Stimulated activated memory B cell treated with anti-CD40 and anti-IgM and Interleukin-4, amounts not matched to agents 10 μg/mL and 1 μg/mL and 100 μg/mL, for 72 hours (primary cell): ENCODE measurements around the gene ORM1.

ENCODE experiments used
- ATAC-seq: fragments of 150-1000 bp; cut with Tn5 transposase; 2 replicates; pipeline ENCODE4 v1.10.0; 2021
- H3K27ac Mint-ChIP-seq: one replicate; pipeline ENCODE4 v1.8.0; 2022; ENCODE audit warnings: mild to moderate bottlenecking, mixed read lengths
- H3K27me3 Mint-ChIP-seq: one replicate; pipeline ENCODE4 v1.8.0; 2022; ENCODE audit warnings: mixed read lengths
- H3K36me3 Mint-ChIP-seq: one replicate; pipeline ENCODE4 v1.8.0; 2022; ENCODE audit warnings: mixed read lengths
- H3K4me1 Mint-ChIP-seq: one replicate; pipeline ENCODE4 v1.8.0; 2022; ENCODE audit warnings: mixed read lengths
- H3K4me3 Mint-ChIP-seq: one replicate; pipeline ENCODE4 v1.8.0; 2022; ENCODE audit warnings: mild to moderate bottlenecking, moderate library complexity, mixed read lengths
- H3K9me3 Mint-ChIP-seq: one replicate; pipeline ENCODE4 v1.8.0; 2022; ENCODE audit warnings: mixed read lengths

The ORM1 gene

GRCh38 chr9:114283551-114284111, 39.3 kb upstream of the ORM1 start:
- no peaks in the 10 kb centered on the region for H3K9me3 Mint-ChIP-seq
- no peaks in the 10 kb centered on the region for H3K36me3 Mint-ChIP-seq
- no peak for ATAC-seq
- H3K27ac Mint-ChIP-seq, result no peak overlapping the region
- peaks cover 27% of the 10 kb centered on the region for H3K27me3 Mint-ChIP-seq
- H3K4me1 Mint-ChIP-seq, result no peaks in the 10 kb centered on the region
- no peak overlapping the region for H3K4me3 Mint-ChIP-seq

- ATAC-seq, result no peak
- no peaks in the 10 kb centered on the region for H3K4me1 Mint-ChIP-seq
Observed at GRCh38 chr9:114284316-114285060, 38.4 kb upstream of the ORM1 start.

GRCh38 chr9:114285166-114285867, 37.6 kb upstream of the ORM1 start:
- H3K36me3 Mint-ChIP-seq, result no peaks in the 10 kb centered on the region
- H3K27ac Mint-ChIP-seq, result no peak overlapping the region
- H3K9me3 Mint-ChIP-seq, result no peaks in the 10 kb centered on the region
- H3K27me3 Mint-ChIP-seq, result peaks cover 27% of the 10 kb centered on the region
- H3K4me1 Mint-ChIP-seq, result no peaks in the 10 kb centered on the region
- ATAC-seq, result no peak
- H3K4me3 Mint-ChIP-seq, result no peak overlapping the region

More at GRCh38 chr9:114284316-114285060, 38.4 kb upstream of the ORM1 start:
- H3K27me3 Mint-ChIP-seq, result peaks cover 27% of the 10 kb centered on the region
- no peaks in the 10 kb centered on the region for H3K9me3 Mint-ChIP-seq
- H3K36me3 Mint-ChIP-seq, result no peaks in the 10 kb centered on the region
- no peak overlapping the region for H3K27ac Mint-ChIP-seq
- H3K4me3 Mint-ChIP-seq, result no peak overlapping the region

- Mint-ChIP-seq H3K4me1 (peaks cover 6% of the 10 kb centered on the region), H3K4me3 (no peak overlapping the region)
- no peak for ATAC-seq
Observed at GRCh38 chr9:114286146-114286679, 36.7 kb upstream of the ORM1 start.

GRCh38 chr9:114287001-114287762, 35.7 kb upstream of the ORM1 start:
- no peak for ATAC-seq
- no peak overlapping the region for H3K4me3 Mint-ChIP-seq
- peaks cover 7% of the 10 kb centered on the region for H3K4me1 Mint-ChIP-seq
- no peaks in the 10 kb centered on the region for H3K36me3 Mint-ChIP-seq
- no peak overlapping the region for H3K27ac Mint-ChIP-seq
- no peaks in the 10 kb centered on the region for H3K9me3 Mint-ChIP-seq
- H3K27me3 Mint-ChIP-seq, result peaks cover 36% of the 10 kb centered on the region

More at GRCh38 chr9:114286146-114286679, 36.7 kb upstream of the ORM1 start:
- H3K36me3 Mint-ChIP-seq, result no peaks in the 10 kb centered on the region
- peaks cover 35% of the 10 kb centered on the region for H3K27me3 Mint-ChIP-seq
- H3K9me3 Mint-ChIP-seq, result no peaks in the 10 kb centered on the region
- no peak overlapping the region for H3K27ac Mint-ChIP-seq

GRCh38 chr9:114287763-114288192, 35.1 kb upstream of the ORM1 start:
- H3K27me3 Mint-ChIP-seq, result peaks cover 30% of the 10 kb centered on the region
- no peak overlapping the region for H3K4me3 Mint-ChIP-seq
- no peak for ATAC-seq
- peaks cover 7% of the 10 kb centered on the region for H3K4me1 Mint-ChIP-seq
- H3K9me3 Mint-ChIP-seq, result no peaks in the 10 kb centered on the region
- no peaks in the 10 kb centered on the region for H3K36me3 Mint-ChIP-seq
- H3K27ac Mint-ChIP-seq, result no peak overlapping the region

GRCh38 chr9:114288193-114289091, 34.5 kb upstream of the ORM1 start:
- no peaks in the 10 kb centered on the region for H3K36me3 Mint-ChIP-seq
- H3K4me3 Mint-ChIP-seq, result no peak overlapping the region
- H3K9me3 Mint-ChIP-seq, result no peaks in the 10 kb centered on the region
- peak; percentile 14 for ATAC-seq
- H3K27me3 Mint-ChIP-seq, result peaks cover 28% of the 10 kb centered on the region
- H3K4me1 Mint-ChIP-seq, result peaks cover 7% of the 10 kb centered on the region
- H3K27ac Mint-ChIP-seq, result no peak overlapping the region

GRCh38 chr9:114289106-114289505, 33.8 kb upstream of the ORM1 start:
- H3K9me3 Mint-ChIP-seq, result no peaks in the 10 kb centered on the region
- peaks cover 22% of the 10 kb centered on the region for H3K27me3 Mint-ChIP-seq
- no peak overlapping the region for H3K4me3 Mint-ChIP-seq
- H3K36me3 Mint-ChIP-seq, result no peaks in the 10 kb centered on the region
- H3K27ac Mint-ChIP-seq, result no peak overlapping the region
- ATAC-seq, result no peak
- H3K4me1 Mint-ChIP-seq, result peaks cover 7% of the 10 kb centered on the region

GRCh38 chr9:114289571-114290481, 33.1 kb upstream of the ORM1 start:
- ATAC-seq, result no peak
- Mint-ChIP-seq H3K27me3 (peaks cover 14% of the 10 kb centered on the region), H3K9me3 (peaks cover 2% of the 10 kb centered on the region), H3K4me3 (no peak overlapping the region), H3K36me3 (no peaks in the 10 kb centered on the region), H3K4me1 (peaks cover 7% of the 10 kb centered on the region), H3K27ac (no peak overlapping the region)

GRCh38 chr9:114290561-114290986, 32.3 kb upstream of the ORM1 start:
- Mint-ChIP-seq H3K9me3 (peaks cover 6% of the 10 kb centered on the region), H3K27me3 (peaks cover 13% of the 10 kb centered on the region), H3K27ac (no peak overlapping the region), H3K36me3 (no peaks in the 10 kb centered on the region), H3K4me3 (no peak overlapping the region), H3K4me1 (peaks cover 7% of the 10 kb centered on the region)
- ATAC-seq, result no peak

- Mint-ChIP-seq H3K4me1 (peaks cover 7% of the 10 kb centered on the region), H3K27ac (no peak overlapping the region), H3K36me3 (no peaks in the 10 kb centered on the region), H3K9me3 (peaks cover 10% of the 10 kb centered on the region), H3K4me3 (no peak overlapping the region), H3K27me3 (peaks cover 13% of the 10 kb centered on the region)
- ATAC-seq, result no peak
Observed at GRCh38 chr9:114291064-114291474, 31.8 kb upstream of the ORM1 start.

- Mint-ChIP-seq H3K27me3 (peaks cover 13% of the 10 kb centered on the region), H3K27ac (no peak overlapping the region), H3K4me1 (peaks cover 7% of the 10 kb centered on the region), H3K36me3 (no peaks in the 10 kb centered on the region), H3K9me3 (peaks cover 14% of the 10 kb centered on the region), H3K4me3 (no peak overlapping the region)
- no peak for ATAC-seq
Observed at GRCh38 chr9:114291886-114292590, 30.9 kb upstream of the ORM1 start.

- Mint-ChIP-seq H3K27ac (no peak overlapping the region), H3K4me1 (peaks cover 7% of the 10 kb centered on the region)
Observed at GRCh38 chr9:114294664-114295063, 28.2 kb upstream of the ORM1 start.

More at GRCh38 chr9:114294664-114295063, 28.2 kb upstream of the ORM1 start:
- ATAC-seq, result no peak
- peaks cover 15% of the 10 kb centered on the region for H3K9me3 Mint-ChIP-seq
- peaks cover 13% of the 10 kb centered on the region for H3K27me3 Mint-ChIP-seq
- H3K4me3 Mint-ChIP-seq, result no peak overlapping the region
- H3K36me3 Mint-ChIP-seq, result no peaks in the 10 kb centered on the region
